Endothelial cell of umbilical vein (primary cell): Measurements from ENCODE around the gene HTRA1. TPM values are rescaled to one million over a fixed set of nuclear protein-coding genes. Genes with fewer than 3 reads are reported as not detected.

ENCODE experiments used
- BruUV-seq: library from RNA; stranded (reverse); fragments of 400-500 nt; replicated peaks from 2 replicates; lab custom pipeline; 2021; lab: Mats Ljungman, UMichigan
- CTCF ChIA-PET: fragments of 300-600, 350-600 bp; sonication (Branson Sonifier 250); formaldehyde crosslinking; loops from one replicate; lab custom pipeline; 2021; ENCODE audit warnings: antibody characterized with exemption, inconsistent platforms; lab: Charles Lee
- POLR2A ChIA-PET: fragments of 300-600, 350-600 bp; sonication (Branson Sonifier 250); formaldehyde crosslinking; loops from one replicate; lab custom pipeline; 2021; ENCODE audit warnings: antibody characterized with exemption, inconsistent platforms; lab: Charles Lee
- DNase-seq: peaks from one replicate; pipeline ENCODE4 v3.0.0-alpha.2; 2011; ENCODE audit warnings: low read depth, low spot score
- FAIRE-seq: peaks from 2 replicates; lab custom pipeline; 2011; peaks lifted over from hg19 to GRCh38; lab: Jason Lieb, UNC
- H2AFZ ChIP-seq: 2 replicates; pipeline ENCODE4 v1.6.0; 2012; ENCODE audit warnings: low read depth, low read length, control low read depth, inconsistent platforms
- H3K27ac ChIP-seq: 2 replicates; pipeline ENCODE4 v1.5.1; 2011; ENCODE audit warnings: low read depth, mild to moderate bottlenecking, control low read depth, low read length, moderate library complexity; ENCODE audit not compliant: insufficient read depth
- H3K27me3 ChIP-seq, 2 experiments: 2 replicates each; pipeline versions ENCODE4 v1.6.0 to v1.6.1; 2011; ENCODE audit warnings: low read length in 2 of 2, mixed read lengths in 1 of 2; ENCODE audit not compliant: control insufficient read depth in 2 of 2, insufficient read depth in 2 of 2
- H3K36me3 ChIP-seq, 2 experiments: 2 replicates in 1 of 2; 3 replicates in 1 of 2; pipeline ENCODE4 v1.5.1; 2011; ENCODE audit warnings: low read length in 2 of 2, mild to moderate bottlenecking in 1 of 2, moderate library complexity in 1 of 2; ENCODE audit not compliant: control insufficient read depth in 2 of 2, insufficient read depth in 2 of 2; ENCODE audit errors: extremely low read depth in 1 of 2
- H3K4me1 ChIP-seq: 3 replicates; pipeline ENCODE4 v1.5.1; 2011; ENCODE audit warnings: mild to moderate bottlenecking, low read length; ENCODE audit not compliant: control insufficient read depth, insufficient read depth; ENCODE audit errors: extremely low read depth
- H3K4me2 ChIP-seq: 2 replicates; pipeline ENCODE4 v1.6.1; 2011; ENCODE audit warnings: low read length, control low read depth, mixed read lengths; ENCODE audit not compliant: insufficient read depth
- H3K4me3 ChIP-seq, 3 experiments: fragments of 200-600 bp in 1 of 3; sonication (generic), shearing (Covaris generic) in 1 of 3; replicated peaks in 1 of 3; 2 replicates each; pipeline ENCODE4 v1.5.1; 2011 to 2016; ENCODE audit warnings: control low read depth in 3 of 3, low read length in 3 of 3, mild to moderate bottlenecking in 2 of 3, inconsistent platforms in 1 of 3, low read depth in 1 of 3, moderate library complexity in 1 of 3; ENCODE audit not compliant: insufficient read depth in 1 of 3
- H3K79me2 ChIP-seq: 2 replicates; pipeline ENCODE4 v1.6.0; 2012; ENCODE audit warnings: low read length, inconsistent platforms; ENCODE audit not compliant: control insufficient read depth, insufficient read depth
- H3K9ac ChIP-seq: replicated peaks from 2 replicates; pipeline ENCODE3; 2011; ENCODE audit warnings: low read length, control low read depth; ENCODE audit not compliant: insufficient read depth; ENCODE audit errors: extremely low read depth
- H3K9me1 ChIP-seq: replicated peaks from 3 replicates; pipeline ENCODE4 v1.6.0; 2011; ENCODE audit warnings: mild to moderate bottlenecking, low read length; ENCODE audit not compliant: control insufficient read depth, insufficient read depth; ENCODE audit errors: extremely low read depth
- H3K9me3 ChIP-seq: replicated peaks from 2 replicates; pipeline ENCODE4 v1.5.1; 2012; ENCODE audit warnings: low read length, inconsistent platforms; ENCODE audit not compliant: control insufficient read depth, insufficient read depth
- H4K20me1 ChIP-seq: replicated peaks from 2 replicates; pipeline ENCODE3; 2011; ENCODE audit warnings: mild to moderate bottlenecking, low read length; ENCODE audit not compliant: control insufficient read depth, insufficient read depth; ENCODE audit errors: extremely low read depth
- FOS ChIP-seq: IDR thresholded peaks from 2 replicates; pipeline ENCODE4 v1.6.1; 2011; ENCODE audit warnings: mild to moderate bottlenecking, low read length, moderate library complexity, borderline replicate concordance; ENCODE audit not compliant: insufficient read depth
- GATA2 ChIP-seq: IDR thresholded peaks from 2 replicates; pipeline ENCODE4 v1.7.0; 2011; ENCODE audit warnings: low read depth, mild to moderate bottlenecking, moderate library complexity, mixed read lengths, low read length; ENCODE audit not compliant: insufficient read length, insufficient read depth
- JUN ChIP-seq: IDR thresholded peaks from 2 replicates; pipeline ENCODE4 v1.6.1; 2011; ENCODE audit warnings: borderline replicate concordance, low read depth; ENCODE audit not compliant: insufficient read length, insufficient read depth
- MYC ChIP-seq: IDR thresholded peaks from one replicate; pipeline ENCODE4 v1.6.1; 2011; ENCODE audit warnings: mild to moderate bottlenecking, low read depth, low read length
- POLR2AphosphoS5 ChIP-seq: IDR thresholded peaks from 2 replicates; pipeline ENCODE4 v1.6.1; 2012; ENCODE audit warnings: low read depth, mild to moderate bottlenecking, control low read depth, low read length, moderate library complexity; ENCODE audit not compliant: insufficient read depth
- dilution Hi-C: fragments of 300-500 bp; cut with MboI; formaldehyde crosslinking; loops from one replicate; pipeline ENCODE4 v1.15.0; 2019; ENCODE audit warnings: low sequenced_read_pairs; ENCODE audit not compliant: extremely low pct_ligation_motif_present
- intact Hi-C: fragments of 100-400 bp; cut with micrococcal nuclease; formaldehyde crosslinking; loops from one replicate; pipeline ENCODE4 v1.10.0; 2022
- polyA plus RNA-seq, 4 experiments: library from polyadenylated mRNA; depleted of rRNA in 3 of 4; stranded (reverse) in 3 of 4; unstranded in 1 of 4; fragments of >200 nt; gene quantifications; 2 replicates each; pipeline versions ENCODE4 v1.2.1 to v1.2.3, GENCODE V29; 2011 to 2012; ENCODE audit warnings: missing spikeins in 1 of 4
- total RNA-seq: library from RNA; stranded (reverse); gene quantifications from 2 replicates; pipeline ENCODE4 v1.2.3, GENCODE V29; 2021
- TF ChIP-seq, protein P1 (sequence below), 2 donors: IDR thresholded peaks; 1 replicate in 1 of 2; 2 replicates in 1 of 2; pipeline ENCODE4 v1.5.1; 2011; ENCODE audit warnings: low read length in 2 of 2, mild to moderate bottlenecking in 2 of 2, moderate library complexity in 2 of 2, control low read depth in 1 of 2, inconsistent platforms in 1 of 2, low read depth in 1 of 2; ENCODE audit not compliant: insufficient read depth in 1 of 2; ENCODE audit errors: extremely low read depth in 1 of 2
- TF ChIP-seq, protein P2 (sequence below): IDR thresholded peaks from 2 replicates; pipeline ENCODE4 v1.6.1; 2011; ENCODE audit not compliant: insufficient read depth, insufficient read length

HTRA1 gene
- total and polyA plus RNA-seq, 2 donors (not counting 3 experiments of a cell fraction or from before 2014, with no cell fraction given) = 192 to 270 TPM

DNA sequence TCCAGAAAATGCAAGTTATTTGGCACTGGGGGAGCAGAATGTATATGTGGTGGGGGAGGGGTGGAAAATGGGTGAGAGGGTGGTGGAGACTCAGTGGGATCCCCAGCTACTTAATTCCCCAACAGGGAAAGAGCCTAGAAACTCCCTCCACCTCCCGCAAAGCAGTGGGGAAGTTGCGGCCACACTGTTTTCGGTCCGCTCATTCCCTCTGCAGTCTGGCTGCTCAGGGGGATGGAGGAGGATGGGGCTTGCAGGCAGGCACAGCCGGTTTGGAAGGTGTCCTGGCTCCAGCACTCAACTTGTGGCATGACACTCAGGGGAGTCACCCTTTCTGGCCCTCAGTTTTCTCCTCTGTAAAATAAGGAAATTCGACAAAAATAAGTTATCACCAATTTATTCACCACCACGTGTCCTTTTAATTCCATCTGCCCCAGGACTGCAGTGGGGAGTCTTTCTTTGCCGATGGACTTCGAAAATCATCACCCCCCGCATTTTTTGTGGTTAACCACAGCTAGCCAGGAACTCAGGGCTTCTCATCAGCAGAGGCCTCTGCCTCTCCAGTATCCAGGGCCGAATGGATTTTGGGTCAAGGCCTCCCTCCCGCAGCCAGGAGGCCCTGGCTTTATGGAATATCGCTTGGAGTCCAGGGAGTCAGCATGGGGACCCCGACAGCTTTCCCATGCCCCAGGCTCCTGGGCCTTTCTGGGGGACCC lies 1.6 kb upstream of the HTRA1 start:
- no peaks in the 10 kb centered on the region for H4K20me1 ChIP-seq
- no peak for FAIRE-seq
- no peak overlapping the region for H3K4me3 ChIP-seq
- no peak for TF ChIP-seq MYC
- TF ChIP-seq, protein P1, sequence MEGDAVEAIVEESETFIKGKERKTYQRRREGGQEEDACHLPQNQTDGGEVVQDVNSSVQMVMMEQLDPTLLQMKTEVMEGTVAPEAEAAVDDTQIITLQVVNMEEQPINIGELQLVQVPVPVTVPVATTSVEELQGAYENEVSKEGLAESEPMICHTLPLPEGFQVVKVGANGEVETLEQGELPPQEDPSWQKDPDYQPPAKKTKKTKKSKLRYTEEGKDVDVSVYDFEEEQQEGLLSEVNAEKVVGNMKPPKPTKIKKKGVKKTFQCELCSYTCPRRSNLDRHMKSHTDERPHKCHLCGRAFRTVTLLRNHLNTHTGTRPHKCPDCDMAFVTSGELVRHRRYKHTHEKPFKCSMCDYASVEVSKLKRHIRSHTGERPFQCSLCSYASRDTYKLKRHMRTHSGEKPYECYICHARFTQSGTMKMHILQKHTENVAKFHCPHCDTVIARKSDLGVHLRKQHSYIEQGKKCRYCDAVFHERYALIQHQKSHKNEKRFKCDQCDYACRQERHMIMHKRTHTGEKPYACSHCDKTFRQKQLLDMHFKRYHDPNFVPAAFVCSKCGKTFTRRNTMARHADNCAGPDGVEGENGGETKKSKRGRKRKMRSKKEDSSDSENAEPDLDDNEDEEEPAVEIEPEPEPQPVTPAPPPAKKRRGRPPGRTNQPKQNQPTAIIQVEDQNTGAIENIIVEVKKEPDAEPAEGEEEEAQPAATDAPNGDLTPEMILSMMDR (IDR thresholded peaks at IDR 0.05; ENCODE audit: extremely low read depth in 1 of 2, insufficient read depth in 1 of 2, low read depth in 1 of 2, low read length in 2 of 2) = no peak
- no peak for TF ChIP-seq FOS
- no peak for TF ChIP-seq GATA2
- TF ChIP-seq, protein P2, sequence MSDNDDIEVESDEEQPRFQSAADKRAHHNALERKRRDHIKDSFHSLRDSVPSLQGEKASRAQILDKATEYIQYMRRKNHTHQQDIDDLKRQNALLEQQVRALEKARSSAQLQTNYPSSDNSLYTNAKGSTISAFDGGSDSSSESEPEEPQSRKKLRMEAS = no peak
- TF ChIP-seq POLR2AphosphoS5 = no peak
- no peak for TF ChIP-seq JUN
- H3K4me2 ChIP-seq = no peak overlapping the region
- H3K27me3 ChIP-seq = no peaks in the 10 kb centered on the region
- H3K9me3 ChIP-seq = no peaks in the 10 kb centered on the region
- H2AFZ ChIP-seq = no peak overlapping the region
- H3K4me1 ChIP-seq = peaks cover 14% of the 10 kb centered on the region
- BruUV-seq = no TSS peak
- H3K9ac ChIP-seq = no peak overlapping the region
- POLR2A ChIA-PET = no interaction called here
- no peak for DNase-seq
- H3K27ac ChIP-seq = no peak overlapping the region
- no peaks in the 10 kb centered on the region for H3K9me1 ChIP-seq
- H3K79me2 ChIP-seq = peaks cover 13% of the 10 kb centered on the region
- dilution Hi-C loops (no loop called here), intact Hi-C loops (loop anchor here (10.0 kb wide), 1 partner anchor 1955 kb away; the partner anchor contains the start of gene OAT)
- CTCF ChIA-PET = interaction anchor here (1.3 kb wide), 1 partner anchor 9 kb away, joined by 6 read pairs; no protein-coding TSS in a partner anchor
- no peaks in the 10 kb centered on the region for H3K36me3 ChIP-seq
